Measurements from ENCODE around the gene RASSF8. TPM values are rescaled to one million over a fixed set of nuclear protein-coding genes. Genes with fewer than 3 reads are reported as not detected.

Gene RASSF8
- total RNA-seq, 1 donor from 2014 or later, result 43.3 TPM

DNA sequence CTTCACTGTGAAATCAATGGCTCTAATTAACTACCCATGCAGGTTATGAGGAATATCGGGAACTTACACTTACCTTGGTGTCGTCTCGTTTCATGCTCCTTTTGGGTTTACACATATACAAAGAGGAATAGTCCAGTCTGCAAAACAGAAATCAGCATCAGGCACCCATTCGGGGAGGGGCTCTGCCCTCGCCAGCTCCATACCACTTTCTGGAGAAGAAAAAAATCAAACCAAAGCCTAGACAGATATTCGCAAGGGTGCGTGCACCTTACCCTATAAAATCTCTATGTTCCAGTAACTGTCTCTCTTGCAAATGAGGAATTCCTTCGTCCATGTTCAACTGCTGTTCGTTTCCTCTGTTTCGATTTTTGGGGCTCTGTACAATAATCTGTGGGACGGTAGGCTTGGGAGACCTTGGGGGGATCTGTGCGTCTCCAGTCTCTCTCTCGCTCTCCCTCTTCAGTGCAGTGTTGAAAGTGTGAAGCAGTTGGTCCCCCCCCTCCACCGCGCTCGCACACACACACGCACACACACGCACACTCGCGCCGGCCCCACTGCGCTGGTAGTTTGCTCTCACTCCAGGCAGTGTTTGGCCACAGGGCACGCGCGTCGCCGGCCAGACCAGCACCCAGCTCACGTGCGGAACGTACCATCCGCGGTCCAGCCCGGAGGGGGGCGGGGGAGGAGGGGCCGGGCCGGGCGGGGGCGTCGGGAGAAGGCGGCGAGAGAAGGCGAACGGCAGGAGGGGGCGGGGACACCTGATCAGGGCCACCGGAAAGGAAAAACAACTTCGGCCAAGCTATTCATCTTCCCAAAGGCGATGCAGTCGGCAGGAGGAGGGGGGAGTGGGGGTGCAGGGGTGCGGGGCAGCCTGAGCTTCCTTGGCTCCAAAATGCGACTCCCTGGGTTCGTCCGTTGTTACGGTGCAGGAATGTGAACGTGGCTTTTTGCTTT is 166.2 kb downstream of the RASSF8 start, which contains the start of gene BHLHE41:
BHLHE41 (minus strand) TSS at position 592 of the 954 bp plus-strand sequence; CDS start at position 334, 258 bp downstream.
- DNase-seq (ENCODE audit: low read depth in 2 of 2), result peak; percentile 66 to 72

DNA sequence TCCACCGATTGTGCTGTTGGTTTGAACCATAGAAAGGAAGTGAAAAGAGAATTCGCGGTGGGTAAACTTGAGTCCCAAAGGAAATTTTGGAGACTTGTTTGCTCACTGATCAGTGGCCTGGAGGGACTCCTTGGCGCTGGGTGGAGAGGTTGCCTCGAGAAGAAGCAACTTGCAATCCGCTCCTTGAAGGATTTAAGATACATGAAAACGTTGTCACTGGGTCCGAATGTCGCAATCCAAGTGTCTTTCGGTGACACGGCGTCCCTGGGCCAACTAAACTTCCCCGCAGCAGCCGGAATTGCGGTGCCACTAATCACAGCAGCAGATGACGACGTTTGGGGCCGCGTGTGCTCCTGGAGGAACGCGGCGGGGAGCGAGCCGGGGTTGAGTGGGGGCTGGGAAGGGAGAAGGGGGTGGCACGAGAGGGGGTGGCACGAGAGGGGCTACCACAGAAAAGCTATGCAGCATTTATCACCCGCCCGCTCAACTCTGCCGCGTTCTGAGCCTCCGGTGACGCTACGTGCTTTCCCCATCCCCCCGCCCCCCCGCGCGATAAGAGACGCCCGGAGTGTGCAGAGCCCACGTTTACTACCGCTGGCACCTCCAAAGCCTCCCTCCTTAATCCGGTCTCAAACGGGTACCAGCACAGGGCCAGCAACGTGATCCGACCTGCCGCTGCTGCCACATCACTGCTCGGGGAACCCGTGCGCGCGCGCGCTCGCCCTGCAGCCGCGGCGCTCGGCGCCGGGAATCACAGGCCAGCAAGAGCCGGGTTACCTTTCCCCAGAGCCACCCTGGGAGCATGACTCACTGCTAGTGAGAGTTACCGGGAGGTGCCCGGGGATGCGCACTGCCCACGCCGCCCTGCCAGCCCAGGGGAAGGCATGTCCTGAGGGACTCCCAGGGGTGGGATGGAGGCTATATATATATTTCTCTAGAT is 167.2 kb downstream of the RASSF8 start:
- DNase-seq (ENCODE audit: low read depth in 2 of 2), result peak; percentile 74 to 83

DNA sequence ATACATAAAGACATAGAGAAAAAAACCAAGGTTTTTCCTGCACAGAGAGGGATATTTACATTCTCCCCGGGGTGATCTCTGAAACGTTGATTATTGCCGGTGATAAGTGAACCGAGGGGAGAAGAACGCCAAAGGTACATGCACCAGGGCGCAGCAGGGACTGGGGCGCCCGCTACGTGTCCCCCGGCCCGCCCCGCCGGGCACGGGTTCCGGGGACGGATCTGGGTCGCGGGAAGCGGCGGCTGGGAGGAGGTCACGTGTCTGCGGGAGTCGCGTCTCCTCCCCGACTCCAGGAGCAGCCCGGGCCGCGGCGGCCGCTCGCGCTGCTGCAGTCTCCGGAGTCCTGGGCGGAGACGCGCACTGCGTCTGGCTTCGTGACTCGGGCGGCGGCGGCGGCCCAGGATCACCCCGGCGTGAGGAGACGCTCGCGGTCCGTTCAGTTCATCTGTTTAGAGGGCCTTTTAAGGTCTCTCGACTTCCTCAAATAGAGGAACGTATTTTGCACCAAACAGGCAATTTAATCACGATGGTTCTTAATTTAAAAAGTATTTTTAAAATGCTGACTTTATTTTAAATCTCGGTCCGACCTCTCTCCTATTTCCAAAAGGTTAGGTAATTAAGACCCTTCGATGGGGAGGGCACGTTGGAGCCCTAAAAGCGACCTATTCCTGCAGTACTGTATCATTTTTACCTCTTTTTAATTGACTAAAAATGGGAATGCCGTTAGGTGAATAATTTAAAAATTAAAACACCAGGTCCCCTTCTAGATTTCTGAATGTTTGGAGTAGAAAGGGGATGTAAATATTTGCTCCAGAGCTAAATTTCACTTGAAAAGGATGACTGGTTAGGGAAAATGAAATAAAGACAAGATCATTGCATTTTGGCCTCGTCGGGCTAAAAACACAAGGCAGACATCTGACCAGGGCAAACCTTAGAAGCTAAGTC is 168.1 kb downstream of the RASSF8 start:
- DNase-seq (ENCODE audit: low read depth in 2 of 2), result peak; percentile 26 to 92

DNA sequence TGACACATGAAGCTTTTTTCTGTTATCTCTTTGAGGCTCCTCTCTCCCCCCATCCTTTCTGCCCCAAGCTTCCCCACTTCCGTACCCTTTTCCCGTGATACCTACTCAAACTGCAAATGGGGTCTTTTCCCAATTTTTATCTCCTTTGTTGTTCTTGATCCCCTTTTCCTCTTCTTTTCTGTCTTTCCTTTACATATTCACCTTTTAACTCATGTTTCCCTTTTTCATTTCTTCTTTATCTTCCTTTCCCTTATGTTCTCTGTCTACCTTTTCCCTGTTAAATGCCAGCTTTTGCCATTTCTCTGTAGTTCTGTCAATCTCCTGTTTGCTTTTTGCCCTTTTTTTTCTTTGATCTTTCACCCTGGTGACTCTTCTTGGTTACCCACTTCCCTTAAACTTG is 168.9 kb downstream of the RASSF8 start:
- no peak for DNase-seq (ENCODE audit: low read depth in 2 of 2)

DNA sequence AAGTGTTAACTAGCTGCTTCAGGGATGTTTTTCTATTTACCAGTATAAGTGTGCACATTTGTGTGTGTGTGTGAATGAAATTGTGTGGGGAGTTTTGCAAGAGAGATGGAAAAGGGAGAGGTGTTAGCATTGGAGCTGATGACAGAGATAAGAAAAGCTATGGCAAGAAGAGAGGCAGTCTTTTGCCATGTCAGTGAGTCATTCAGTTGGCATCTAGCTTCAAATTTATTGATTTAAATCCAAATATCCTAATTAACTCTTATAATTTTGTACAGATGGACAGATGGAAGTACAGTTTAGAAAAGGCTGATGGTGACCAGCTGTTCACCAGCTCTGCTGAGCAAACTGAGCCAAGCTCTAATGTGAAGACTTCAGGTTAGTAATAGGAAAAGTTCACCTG is 169.7 kb downstream of the RASSF8 start:
- DNase-seq (ENCODE audit: low read depth in 2 of 2), result no peak

Other genes starting within 250 kb of the RASSF8 start
- under 0.01 TPM in 2 replicates for gene BHLHE41, start 166.4 kb downstream of the RASSF8 start, total RNA-seq
- 0.22 and 0.40 TPM in 2 replicates for gene SSPN, start 236.9 kb downstream of the RASSF8 start, total RNA-seq